ENCODE measurements around the gene RBP3.
"Not testable (repeated sequence)": the region's sequence is repeated elsewhere in the genome, so short reads cannot be mapped to it uniquely, and the experiment has no call there.

The RBP3 gene

GRCh38 chr10:47379901-47380300 is 31.7 kb downstream of the RBP3 start:
- TF ChIP-seq ZFX (IDR thresholded peaks at IDR 0.05; ENCODE audit: borderline replicate concordance), result no peak
- TF ChIP-seq, protein P1, sequence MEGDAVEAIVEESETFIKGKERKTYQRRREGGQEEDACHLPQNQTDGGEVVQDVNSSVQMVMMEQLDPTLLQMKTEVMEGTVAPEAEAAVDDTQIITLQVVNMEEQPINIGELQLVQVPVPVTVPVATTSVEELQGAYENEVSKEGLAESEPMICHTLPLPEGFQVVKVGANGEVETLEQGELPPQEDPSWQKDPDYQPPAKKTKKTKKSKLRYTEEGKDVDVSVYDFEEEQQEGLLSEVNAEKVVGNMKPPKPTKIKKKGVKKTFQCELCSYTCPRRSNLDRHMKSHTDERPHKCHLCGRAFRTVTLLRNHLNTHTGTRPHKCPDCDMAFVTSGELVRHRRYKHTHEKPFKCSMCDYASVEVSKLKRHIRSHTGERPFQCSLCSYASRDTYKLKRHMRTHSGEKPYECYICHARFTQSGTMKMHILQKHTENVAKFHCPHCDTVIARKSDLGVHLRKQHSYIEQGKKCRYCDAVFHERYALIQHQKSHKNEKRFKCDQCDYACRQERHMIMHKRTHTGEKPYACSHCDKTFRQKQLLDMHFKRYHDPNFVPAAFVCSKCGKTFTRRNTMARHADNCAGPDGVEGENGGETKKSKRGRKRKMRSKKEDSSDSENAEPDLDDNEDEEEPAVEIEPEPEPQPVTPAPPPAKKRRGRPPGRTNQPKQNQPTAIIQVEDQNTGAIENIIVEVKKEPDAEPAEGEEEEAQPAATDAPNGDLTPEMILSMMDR (IDR thresholded peaks at IDR 0.05), result no peak
- H3K27ac ChIP-seq, result no peak overlapping the region

- TF ChIP-seq ZFX (IDR thresholded peaks at IDR 0.05; ENCODE audit: borderline replicate concordance), result no peak
- TF ChIP-seq, protein P1 (IDR thresholded peaks at IDR 0.05), result no peak
- H3K27ac ChIP-seq, result no peak overlapping the region
These were observed 32.4 kb downstream of the RBP3 start for GRCh38 chr10:47380341-47381102.

GRCh38 chr10:47381103-47381395 is 32.9 kb downstream of the RBP3 start:
- H3K27ac ChIP-seq, result no peak overlapping the region
- no peak for TF ChIP-seq ZFX (IDR thresholded peaks at IDR 0.05; ENCODE audit: borderline replicate concordance)
- TF ChIP-seq, protein P1 (IDR thresholded peaks at IDR 0.05), result no peak

- TF ChIP-seq, protein P1 (IDR thresholded peaks at IDR 0.05), result no peak
- TF ChIP-seq ZFX (IDR thresholded peaks at IDR 0.05; ENCODE audit: borderline replicate concordance), result no peak
- no peak overlapping the region for H3K27ac ChIP-seq
These were observed 33.5 kb downstream of the RBP3 start for GRCh38 chr10:47381427-47382379.

DNA sequence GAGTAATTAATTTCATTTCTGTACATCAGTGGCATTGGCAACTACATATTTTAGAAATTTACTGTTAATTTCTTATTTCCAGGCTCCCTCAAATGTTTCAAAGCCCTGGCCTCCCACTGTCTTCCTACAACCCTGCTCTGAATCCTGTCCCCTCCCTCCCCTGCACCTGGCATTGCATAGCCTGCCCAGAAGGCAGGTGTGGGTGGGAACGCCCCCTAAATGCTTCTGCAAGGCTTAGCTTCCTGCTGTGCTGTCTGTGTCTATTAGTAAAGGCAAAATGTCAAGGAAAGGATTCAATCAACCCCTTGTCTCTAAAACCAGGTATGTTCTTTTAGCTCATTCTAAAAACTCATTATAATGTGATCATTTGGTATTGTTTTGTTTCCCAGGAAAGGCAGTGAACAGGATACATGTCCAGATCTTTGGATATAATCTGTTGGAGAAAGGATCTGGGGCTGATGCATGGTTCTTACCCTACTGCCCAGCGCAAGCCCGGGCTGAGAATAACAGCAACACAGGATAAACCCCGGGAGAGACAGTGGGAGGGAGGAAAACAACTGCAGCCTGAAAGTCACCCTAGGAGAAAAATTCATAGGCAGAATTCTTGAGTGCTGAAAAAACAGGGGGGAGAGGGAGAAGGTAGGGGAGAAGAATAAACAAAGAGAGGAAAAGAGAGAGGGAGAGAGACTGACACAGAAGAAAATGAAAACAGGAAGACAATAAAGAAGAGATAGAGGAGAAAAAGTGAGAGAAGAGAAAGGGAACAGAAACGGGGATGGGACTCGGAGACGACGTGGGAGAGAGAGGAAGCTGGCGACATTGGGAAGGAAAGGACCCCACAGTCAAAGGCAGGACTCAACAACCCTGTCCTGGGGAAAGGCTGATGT is 35.3 kb downstream of the RBP3 start:
- H3K27ac ChIP-seq, result no peak overlapping the region
- no peak for TF ChIP-seq ZFX (IDR thresholded peaks at IDR 0.05; ENCODE audit: borderline replicate concordance)
- TF ChIP-seq, protein P1 (IDR thresholded peaks at IDR 0.05), result no peak

DNA sequence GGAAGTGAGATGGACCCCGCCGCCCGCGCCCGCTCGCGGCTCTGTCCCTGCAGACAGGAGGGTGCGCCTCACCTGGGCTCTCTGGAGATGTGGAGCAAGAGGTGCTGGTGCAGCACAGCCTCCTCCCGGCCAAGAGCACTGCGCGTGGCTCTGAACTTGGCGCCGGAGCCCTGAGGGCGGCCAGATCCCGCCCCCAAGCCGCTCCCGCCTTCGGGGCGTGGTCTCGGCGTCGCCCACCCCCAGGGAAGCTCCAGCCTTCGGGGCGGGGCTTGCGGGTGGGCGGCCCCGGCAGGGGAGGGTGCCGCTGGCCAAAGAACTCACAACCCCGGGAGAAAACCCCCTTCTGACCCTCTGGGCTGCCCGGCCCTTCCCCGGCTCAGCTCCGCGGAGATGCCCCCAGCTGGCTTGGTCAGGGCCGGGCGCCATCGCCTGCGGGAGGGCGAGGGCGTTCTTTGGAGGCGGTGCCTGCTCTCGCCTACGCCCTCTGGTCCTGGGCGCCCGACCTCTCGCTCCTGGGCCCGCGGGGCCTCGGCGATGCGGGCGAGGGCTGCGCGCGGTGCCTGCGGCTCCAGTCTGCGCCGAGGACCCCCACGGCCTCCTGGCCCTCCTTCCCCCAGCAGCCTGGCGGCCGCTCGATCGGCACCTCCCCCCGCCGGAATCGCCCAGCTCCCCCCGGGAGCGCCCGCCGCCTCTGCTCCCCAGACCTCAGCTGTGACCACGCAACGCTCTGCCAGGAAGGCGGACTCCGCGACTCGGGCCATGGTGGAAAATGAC is 36.2 kb downstream of the RBP3 start, which contains the start of gene ZNF488:
Gene ZNF488 (minus strand): TSS at position 146 of the 774 bp plus-strand sequence. CDS start 15,464 bp downstream, outside the sequence.
- no peak within 1 kb of the TSS for H3K27ac ChIP-seq
- TF ChIP-seq, protein P1 (IDR thresholded peaks at IDR 0.05), result no peak
- no peak for TF ChIP-seq ZFX (IDR thresholded peaks at IDR 0.05; ENCODE audit: borderline replicate concordance)

GRCh38 chr10:47386104-47386503 is 37.9 kb downstream of the RBP3 start:
- H3K27ac ChIP-seq, result not testable (repeated sequence)
